ENCODE data around the gene FOXL3. TPM values are rescaled to one million over a fixed set of nuclear protein-coding genes. Genes with fewer than 3 reads are reported as not detected.

Gene FOXL3
- total RNA-seq, 1 experiment from 2014 or later, result not detected

DNA sequence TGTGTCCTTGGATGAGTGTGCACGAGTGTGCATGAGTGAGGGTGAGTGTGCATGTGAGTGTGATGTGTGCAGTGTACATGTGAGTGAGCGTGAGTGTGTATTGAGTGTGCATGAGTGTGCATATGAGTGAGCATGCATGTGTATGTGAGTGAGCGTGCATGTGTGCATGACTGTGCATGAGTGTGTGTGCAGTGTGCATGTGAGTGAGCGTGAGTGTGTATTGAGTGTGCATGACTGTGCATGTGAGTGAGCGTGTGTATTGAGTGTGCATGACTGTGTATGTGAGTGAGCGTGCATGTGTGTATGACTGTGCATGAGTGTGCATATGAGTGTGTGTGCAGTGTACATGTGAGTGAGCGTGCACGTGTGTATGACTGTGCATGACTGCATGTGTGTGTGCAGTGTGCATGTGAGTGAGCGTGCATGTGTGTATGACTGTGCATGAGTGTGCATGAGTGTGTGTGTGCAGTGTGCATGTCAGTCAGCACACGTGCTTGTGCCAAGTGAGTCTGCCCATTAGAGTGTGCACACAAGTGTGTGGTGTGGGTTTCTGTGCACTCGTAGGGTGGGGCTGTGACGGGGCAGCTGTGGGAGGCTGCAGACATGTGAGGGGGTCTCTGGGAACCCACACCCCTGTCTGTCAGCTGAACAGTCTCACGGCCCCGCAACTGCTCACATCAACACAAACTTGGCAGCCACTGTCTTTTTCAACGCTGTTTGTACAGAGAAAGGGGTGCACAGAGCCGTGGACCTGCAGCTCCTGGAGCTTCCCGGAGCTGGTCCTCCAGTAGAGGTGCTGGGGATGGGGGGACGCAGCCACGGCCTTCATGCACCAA is 14.8 kb downstream of the FOXL3 start:
- H3K27me3 ChIP-seq (ENCODE audit: low read length), result no peaks in the 10 kb centered on the region
- no peaks in the 10 kb centered on the region for H4K20me1 ChIP-seq (ENCODE audit: insufficient read depth, low read depth, low read length)
- no peaks in the 10 kb centered on the region for H3K79me2 ChIP-seq (ENCODE audit: low read length)
- H3K4me2 ChIP-seq (ENCODE audit: low read depth, low read length, poor library complexity, severe bottlenecking), result no peak overlapping the region
- no peak overlapping the region for H3K9ac ChIP-seq (ENCODE audit: low read length)
- H3K4me1 ChIP-seq (ENCODE audit: low read length), result no peaks in the 10 kb centered on the region
- H3K27ac ChIP-seq (ENCODE audit: low read length), result no peak overlapping the region
- H3K9me2 ChIP-seq (replicated peaks; ENCODE audit: insufficient read depth, low read length), result no peaks in the 10 kb centered on the region
- no peak overlapping the region for H2AFZ ChIP-seq (ENCODE audit: low read length)
- no peaks in the 10 kb centered on the region for H3K36me3 ChIP-seq (ENCODE audit: insufficient read depth, low read length)
- no peaks in the 10 kb centered on the region; the same call in 1 of the 2 replicates for H3K9me3 ChIP-seq (ENCODE audit: low read length)
- DNase-seq, result no peak
- no peak overlapping the region for H3K4me3 ChIP-seq (ENCODE audit: low read length)

DNA sequence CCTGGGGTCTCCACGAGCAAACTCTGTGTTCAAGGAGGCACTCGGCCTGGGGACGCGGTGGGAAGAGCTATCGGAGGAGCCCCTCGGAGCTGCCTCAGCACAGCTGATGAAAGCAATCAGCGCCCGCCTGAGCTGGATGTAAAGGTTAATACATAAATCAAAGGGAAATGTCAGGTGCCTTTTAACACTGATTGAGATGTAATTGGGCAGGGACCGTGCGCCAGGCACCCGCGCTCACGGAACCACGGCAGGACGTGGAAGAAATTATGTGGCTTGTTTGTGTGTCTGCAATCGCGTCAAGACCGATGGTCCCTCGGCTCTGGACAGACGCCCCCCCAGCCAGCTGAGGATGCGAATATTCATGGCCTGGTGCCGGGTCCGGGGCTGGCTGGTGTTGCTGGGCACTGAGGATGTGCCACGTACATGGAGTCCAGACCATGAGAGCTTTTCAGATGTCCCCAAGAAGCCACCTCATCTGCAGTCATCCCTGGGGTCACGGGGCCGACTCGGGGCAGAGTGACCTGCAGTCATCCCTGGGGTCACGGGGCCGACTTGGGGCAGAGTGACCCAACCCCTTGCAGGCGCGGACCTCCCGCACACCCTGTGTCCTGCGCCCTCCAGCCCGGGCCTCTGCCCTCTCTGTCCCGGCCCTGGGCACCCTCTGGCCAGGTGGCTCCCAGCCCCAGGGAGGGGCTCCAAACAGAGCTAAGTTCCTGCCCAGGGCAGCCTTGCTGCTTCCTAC is 15.6 kb downstream of the FOXL3 start:
- Histone ChIP-seq H3K9ac (ENCODE audit: low read length) (no peak overlapping the region), H2AFZ (ENCODE audit: low read length) (no peak overlapping the region), H3K79me2 (ENCODE audit: low read length) (no peaks in the 10 kb centered on the region), H3K9me2 (replicated peaks; ENCODE audit: insufficient read depth, low read length) (no peaks in the 10 kb centered on the region), H3K4me1 (ENCODE audit: low read length) (no peaks in the 10 kb centered on the region), H3K36me3 (ENCODE audit: insufficient read depth, low read length) (no peaks in the 10 kb centered on the region), H4K20me1 (ENCODE audit: insufficient read depth, low read depth, low read length) (no peaks in the 10 kb centered on the region), H3K4me3 (ENCODE audit: low read length) (no peak overlapping the region), H3K9me3 (ENCODE audit: low read length) (no peaks in the 10 kb centered on the region; the same call in 1 of the 2 replicates), H3K27me3 (ENCODE audit: low read length) (no peaks in the 10 kb centered on the region), H3K4me2 (ENCODE audit: low read depth, low read length, poor library complexity, severe bottlenecking) (no peak overlapping the region), H3K27ac (ENCODE audit: low read length) (no peak overlapping the region)
- no peak for DNase-seq

DNA sequence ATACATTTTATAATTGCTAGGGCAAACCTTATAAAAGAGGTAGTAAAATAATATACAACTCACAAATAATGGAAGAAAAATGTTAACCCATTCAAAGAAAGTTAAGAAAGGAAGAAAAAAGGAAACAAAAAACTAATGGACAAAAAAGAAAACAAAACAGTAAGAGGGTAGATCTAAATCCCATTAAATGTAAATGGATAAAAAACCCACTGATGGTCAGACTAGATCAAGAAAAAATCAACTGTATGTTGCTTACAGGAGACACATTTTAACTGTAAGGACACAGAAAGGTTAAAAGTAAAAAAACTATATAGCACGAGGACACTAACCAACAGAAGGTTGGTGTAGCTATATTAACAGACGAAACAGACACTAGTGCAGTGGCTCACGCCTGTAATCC is 18.0 kb downstream of the FOXL3 start:
- Histone ChIP-seq H3K4me3 (ENCODE audit: low read length) (no peak overlapping the region), H3K4me2 (ENCODE audit: low read depth, low read length, poor library complexity, severe bottlenecking) (no peak overlapping the region), H3K9me2 (replicated peaks; ENCODE audit: insufficient read depth, low read length) (no peaks in the 10 kb centered on the region), H3K27me3 (ENCODE audit: low read length) (no peaks in the 10 kb centered on the region), H3K4me1 (ENCODE audit: low read length) (no peaks in the 10 kb centered on the region), H2AFZ (ENCODE audit: low read length) (no peak overlapping the region), H3K79me2 (ENCODE audit: low read length) (no peaks in the 10 kb centered on the region), H4K20me1 (ENCODE audit: insufficient read depth, low read depth, low read length) (no peaks in the 10 kb centered on the region), H3K27ac (ENCODE audit: low read length) (no peak overlapping the region), H3K9me3 (ENCODE audit: low read length) (no peaks in the 10 kb centered on the region; the same call in 1 of the 2 replicates), H3K9ac (ENCODE audit: low read length) (no peak overlapping the region), H3K36me3 (ENCODE audit: insufficient read depth, low read length) (no peaks in the 10 kb centered on the region)
- no peak for DNase-seq

DNA sequence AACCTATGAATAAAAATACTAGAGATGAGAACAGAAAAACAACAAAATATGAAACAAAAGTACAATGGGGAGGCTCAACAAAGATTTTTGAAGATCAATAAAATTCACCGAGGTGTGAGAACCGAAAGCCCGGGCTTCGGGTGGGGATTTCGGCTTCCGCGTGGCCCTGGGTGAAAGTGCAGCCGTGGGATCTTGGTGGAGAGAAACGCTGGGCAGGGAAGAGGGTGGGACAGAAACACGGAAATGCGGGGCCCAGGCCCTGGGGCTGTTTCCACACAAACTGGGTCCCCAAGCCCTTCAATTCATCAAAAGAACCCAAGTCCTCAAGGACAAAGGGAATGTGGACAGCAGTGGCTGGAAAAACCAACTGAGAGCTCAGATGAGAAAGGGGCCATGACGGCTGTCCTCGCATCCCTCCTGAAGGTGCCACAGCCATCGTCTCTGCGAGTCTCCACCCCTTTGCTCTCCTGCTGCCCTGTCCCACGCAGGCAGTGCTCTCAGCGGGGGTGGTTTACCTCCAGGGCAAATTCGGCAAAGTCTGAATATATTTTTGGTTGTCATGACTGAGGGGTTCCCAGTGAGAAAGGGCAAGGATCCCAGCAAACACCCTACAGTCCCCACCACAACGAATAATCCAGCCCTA is 19.7 kb downstream of the FOXL3 start:
- no peaks in the 10 kb centered on the region for H3K4me1 ChIP-seq (ENCODE audit: low read length)
- no peak overlapping the region for H3K9ac ChIP-seq (ENCODE audit: low read length)
- H2AFZ ChIP-seq (ENCODE audit: low read length), result no peak overlapping the region
- no peaks in the 10 kb centered on the region for H3K79me2 ChIP-seq (ENCODE audit: low read length)
- no peak overlapping the region for H3K27ac ChIP-seq (ENCODE audit: low read length)
- DNase-seq, result no peak
- H4K20me1 ChIP-seq (ENCODE audit: insufficient read depth, low read depth, low read length), result no peaks in the 10 kb centered on the region
- H3K4me2 ChIP-seq (ENCODE audit: low read depth, low read length, poor library complexity, severe bottlenecking), result no peak overlapping the region
- no peaks in the 10 kb centered on the region for H3K27me3 ChIP-seq (ENCODE audit: low read length)
- H3K9me3 ChIP-seq (ENCODE audit: low read length), result no peaks in the 10 kb centered on the region; the same call in 1 of the 2 replicates
- H3K9me2 ChIP-seq (replicated peaks; ENCODE audit: insufficient read depth, low read length), result no peaks in the 10 kb centered on the region
- H3K4me3 ChIP-seq (ENCODE audit: low read length), result no peak overlapping the region
- H3K36me3 ChIP-seq (ENCODE audit: insufficient read depth, low read length), result no peaks in the 10 kb centered on the region

- H3K9me3 ChIP-seq (ENCODE audit: low read length), result no peaks in the 10 kb centered on the region
- no peak overlapping the region for H2AFZ ChIP-seq (ENCODE audit: low read length)
- H3K9ac ChIP-seq (ENCODE audit: low read length), result no peak overlapping the region
- no peaks in the 10 kb centered on the region for H3K4me1 ChIP-seq (ENCODE audit: low read length)
- H3K9me2 ChIP-seq (replicated peaks; ENCODE audit: insufficient read depth, low read length), result no peaks in the 10 kb centered on the region
- no peak overlapping the region for H3K27ac ChIP-seq (ENCODE audit: low read length)
- no peak for DNase-seq
- no peaks in the 10 kb centered on the region for H4K20me1 ChIP-seq (ENCODE audit: insufficient read depth, low read depth, low read length)
- H3K4me3 ChIP-seq (ENCODE audit: low read length), result no peak overlapping the region
- no peak overlapping the region for H3K4me2 ChIP-seq (ENCODE audit: low read depth, low read length, poor library complexity, severe bottlenecking)
- H3K27me3 ChIP-seq (ENCODE audit: low read length), result no peaks in the 10 kb centered on the region
- H3K79me2 ChIP-seq (ENCODE audit: low read length), result no peaks in the 10 kb centered on the region
- H3K36me3 ChIP-seq (ENCODE audit: insufficient read depth, low read length), result no peaks in the 10 kb centered on the region
Observed at GRCh38 chr7:311131-311680, 21.2 kb downstream of the FOXL3 start.

DNA sequence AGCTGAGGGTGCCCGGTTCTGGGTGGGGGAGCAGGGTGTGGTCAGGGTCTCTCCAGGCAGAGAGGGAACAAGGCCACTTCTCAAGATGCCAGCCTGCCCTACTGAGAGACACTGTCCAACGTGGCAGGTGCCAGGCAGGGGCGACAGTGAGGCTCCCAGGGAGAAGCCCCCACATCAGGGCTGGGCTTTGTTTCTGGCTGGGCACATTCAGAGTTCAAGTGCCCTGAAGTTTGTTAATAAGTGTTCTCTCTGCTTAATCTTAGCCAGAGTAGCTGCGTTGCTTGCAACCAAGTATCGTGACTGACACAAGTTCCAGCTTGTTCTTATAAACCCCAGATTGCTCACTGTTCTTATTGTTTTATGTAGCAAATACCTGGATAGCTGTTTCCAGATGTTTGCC is 21.8 kb downstream of the FOXL3 start:
- Histone ChIP-seq H3K9me3 (ENCODE audit: low read length) (no peaks in the 10 kb centered on the region), H3K79me2 (ENCODE audit: low read length) (no peaks in the 10 kb centered on the region), H3K27ac (ENCODE audit: low read length) (no peak overlapping the region), H2AFZ (ENCODE audit: low read length) (no peak overlapping the region), H3K4me3 (ENCODE audit: low read length) (no peak overlapping the region), H3K36me3 (ENCODE audit: insufficient read depth, low read length) (no peaks in the 10 kb centered on the region), H3K9ac (ENCODE audit: low read length) (no peak overlapping the region), H3K4me2 (ENCODE audit: low read depth, low read length, poor library complexity, severe bottlenecking) (no peak overlapping the region), H3K27me3 (ENCODE audit: low read length) (no peaks in the 10 kb centered on the region), H3K9me2 (replicated peaks; ENCODE audit: insufficient read depth, low read length) (no peaks in the 10 kb centered on the region), H3K4me1 (ENCODE audit: low read length) (no peaks in the 10 kb centered on the region), H4K20me1 (ENCODE audit: insufficient read depth, low read depth, low read length) (no peaks in the 10 kb centered on the region)
- DNase-seq, result no peak

GRCh38 chr7:312424-312823 is 22.5 kb downstream of the FOXL3 start:
- Histone ChIP-seq H4K20me1 (ENCODE audit: insufficient read depth, low read depth, low read length) (no peaks in the 10 kb centered on the region), H2AFZ (ENCODE audit: low read length) (no peak overlapping the region), H3K27me3 (ENCODE audit: low read length) (no peaks in the 10 kb centered on the region), H3K4me3 (ENCODE audit: low read length) (no peak overlapping the region), H3K9me3 (ENCODE audit: low read length) (no peaks in the 10 kb centered on the region), H3K79me2 (ENCODE audit: low read length) (no peaks in the 10 kb centered on the region), H3K9me2 (replicated peaks; ENCODE audit: insufficient read depth, low read length) (no peaks in the 10 kb centered on the region), H3K4me2 (ENCODE audit: low read depth, low read length, poor library complexity, severe bottlenecking) (no peak overlapping the region), H3K36me3 (ENCODE audit: insufficient read depth, low read length) (no peaks in the 10 kb centered on the region), H3K27ac (ENCODE audit: low read length) (no peak overlapping the region), H3K9ac (ENCODE audit: low read length) (no peak overlapping the region), H3K4me1 (ENCODE audit: low read length) (no peaks in the 10 kb centered on the region)
- DNase-seq, result no peak

- no peak overlapping the region for H3K27ac ChIP-seq (ENCODE audit: low read length)
- no peak overlapping the region for H3K4me2 ChIP-seq (ENCODE audit: low read depth, low read length, poor library complexity, severe bottlenecking)
- H4K20me1 ChIP-seq (ENCODE audit: insufficient read depth, low read depth, low read length), result no peaks in the 10 kb centered on the region
- no peaks in the 10 kb centered on the region for H3K4me1 ChIP-seq (ENCODE audit: low read length)
- no peaks in the 10 kb centered on the region for H3K79me2 ChIP-seq (ENCODE audit: low read length)
- H3K9me3 ChIP-seq (ENCODE audit: low read length), result no peaks in the 10 kb centered on the region
- H3K9ac ChIP-seq (ENCODE audit: low read length), result no peak overlapping the region
- H3K27me3 ChIP-seq (ENCODE audit: low read length), result no peaks in the 10 kb centered on the region
- no peak for DNase-seq
- no peaks in the 10 kb centered on the region for H3K9me2 ChIP-seq (replicated peaks; ENCODE audit: insufficient read depth, low read length)
- no peak overlapping the region for H3K4me3 ChIP-seq (ENCODE audit: low read length)
- H2AFZ ChIP-seq (ENCODE audit: low read length), result no peak overlapping the region
- H3K36me3 ChIP-seq (ENCODE audit: insufficient read depth, low read length), result no peaks in the 10 kb centered on the region
Observed at GRCh38 chr7:314853-315252, 24.9 kb downstream of the FOXL3 start.

All from Karpas-422 (cell line).